ENCODE data around the gene PHETA1. TPM values are rescaled to one million over a fixed set of nuclear protein-coding genes. Genes with fewer than 3 reads are reported as not detected.

Gene PHETA1
- total RNA-seq, 1 experiment from 2014 or later, result 10.6 TPM

DNA sequence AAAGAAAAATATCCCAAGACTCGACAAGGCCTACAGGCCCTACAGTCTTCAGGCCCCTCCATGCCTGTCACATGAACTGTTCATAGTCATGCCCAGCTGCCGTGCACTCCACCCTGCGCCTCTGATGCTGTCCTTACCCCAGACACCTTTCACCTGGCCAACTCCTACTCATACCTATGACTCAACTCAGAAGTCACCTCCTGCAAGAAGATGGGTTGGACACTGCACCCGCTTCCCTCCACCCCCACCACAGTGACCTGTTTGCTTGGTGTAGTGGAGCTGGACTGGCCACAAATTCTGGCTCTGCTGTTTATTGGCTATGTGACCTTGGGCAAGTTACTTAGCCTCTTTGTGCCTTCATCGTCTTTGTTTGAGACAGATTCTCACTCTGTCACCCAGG lies 56.2 kb downstream of the PHETA1 start:
- H3K79me2 ChIP-seq (ENCODE audit: insufficient read depth, low read length), result no peaks in the 10 kb centered on the region
- H4K20me1 ChIP-seq (ENCODE audit: insufficient read depth), result no peaks in the 10 kb centered on the region
- no peak overlapping the region for H3K27ac ChIP-seq (ENCODE audit: low read depth, low read length)
- no TSS peak for BruUV-seq (replicated peaks)
- H3K36me3 ChIP-seq (ENCODE audit: control insufficient read depth in 1 of 2, insufficient read depth in 2 of 2, low read length in 2 of 2), result no peaks in the 10 kb centered on the region
- intact Hi-C loops (cut with micrococcal nuclease), result loop anchor here (1.0 to 10.0 kb wide), 4 partner anchors 288 to 568 kb away; partner anchors contain the start of gene PPP1CC
- H3K4me1 ChIP-seq (ENCODE audit: control insufficient read depth in 1 of 2, insufficient read depth in 2 of 2, low read length in 2 of 2), result peaks cover 5 to 17% of the 10 kb centered on the region in 2 experiments
- POLR2A ChIA-PET, result no interaction called here
- no peak overlapping the region for H3K9ac ChIP-seq (ENCODE audit: low read length)
- H3K9me3 ChIP-seq (ENCODE audit: control insufficient read depth in 1 of 2, insufficient read depth in 1 of 2, low read depth in 1 of 2, low read length in 2 of 2), result no peaks in the 10 kb centered on the region
- no peaks in the 10 kb centered on the region for H3K9me2 ChIP-seq (ENCODE audit: insufficient read depth)
- RAD21 ChIA-PET (ENCODE audit: low non-redundant PET in 1 of 2, low total read pairs in 2 of 2, uncharacterized antibody in 2 of 2, unreplicated experiment in 2 of 2), result no interaction called here
- H3K4me2 ChIP-seq (ENCODE audit: low read length), result peak overlapping the region; percentile 35; the same call in 1 of the 2 replicates
- TF ChIP-seq SP1 (IDR thresholded peaks at IDR 0.05; ENCODE audit: low read depth), result no peak
- no peak for TF ChIP-seq SIN3A (IDR thresholded peaks at IDR 0.05; ENCODE audit: low read depth)
- TF ChIP-seq ELF1 (IDR thresholded peaks at IDR 0.05; ENCODE audit: borderline replicate concordance, low read depth), result no peak
- no peak for TF ChIP-seq ZNF274 (IDR thresholded peaks at IDR 0.05; ENCODE audit: low read depth, low read length)
- no peak for TF ChIP-seq POLR2A (IDR thresholded peaks at IDR 0.05; ENCODE audit: borderline replicate concordance, extremely low read depth, insufficient read depth, insufficient read length)
- TF ChIP-seq ZFX (IDR thresholded peaks at IDR 0.05), result no peak
- no peak for TF ChIP-seq EZH2 (IDR thresholded peaks at IDR 0.05)
- no peak for TF ChIP-seq SRF (IDR thresholded peaks at IDR 0.05; ENCODE audit: low read depth)
- no peak for TF ChIP-seq ZBTB33 (IDR thresholded peaks at IDR 0.05; ENCODE audit: extremely low read depth, insufficient replicate concordance, low read length)
- H2AFZ ChIP-seq (ENCODE audit: low read depth, low read length, poor library complexity, severe bottlenecking), result no peak overlapping the region
- ATAC-seq, result peak; percentile 29
- no peaks in the 10 kb centered on the region for H3K27me3 ChIP-seq (ENCODE audit: insufficient read depth, low read length)
- H3K4me3 ChIP-seq (replicated peaks in 1 of 2; ENCODE audit: low read depth in 1 of 2, low read length in 2 of 2), result no peak overlapping the region
- DNase-seq (ENCODE audit: low read depth, low spot score), result no peak
- CTCF ChIA-PET, result interaction anchor here (0.7 to 1.6 kb wide), 4 partner anchors 12 to 417 kb away, joined by 3 to 6 read pairs (median 4); no protein-coding TSS in a partner anchor

Data from HCT116 (cell line).